Peyer's patch (tissue), 4 donors: ENCODE measurements around the gene USP24.

Source experiments
- CTCF ChIP-seq, 6 experiments: fragments of 450-650 bp in 4 of 6; fragments of 200-600 bp in 2 of 6; sonication (generic) in 1 of 6; IDR thresholded peaks; one replicate each; pipeline ENCODE4 v1.5.1; 2017 to 2019; ENCODE audit warnings: antibody characterized with exemption in 6 of 6, mild to moderate bottlenecking in 3 of 6, moderate library complexity in 1 of 6
- POLR2A ChIP-seq, 2 donors: fragments of 450-650 bp; IDR thresholded peaks; one replicate each; pipeline ENCODE4 v1.5.1; 2017; ENCODE audit warnings: antibody characterized with exemption in 2 of 2, mild to moderate bottlenecking in 2 of 2, moderate library complexity in 2 of 2

DNA sequence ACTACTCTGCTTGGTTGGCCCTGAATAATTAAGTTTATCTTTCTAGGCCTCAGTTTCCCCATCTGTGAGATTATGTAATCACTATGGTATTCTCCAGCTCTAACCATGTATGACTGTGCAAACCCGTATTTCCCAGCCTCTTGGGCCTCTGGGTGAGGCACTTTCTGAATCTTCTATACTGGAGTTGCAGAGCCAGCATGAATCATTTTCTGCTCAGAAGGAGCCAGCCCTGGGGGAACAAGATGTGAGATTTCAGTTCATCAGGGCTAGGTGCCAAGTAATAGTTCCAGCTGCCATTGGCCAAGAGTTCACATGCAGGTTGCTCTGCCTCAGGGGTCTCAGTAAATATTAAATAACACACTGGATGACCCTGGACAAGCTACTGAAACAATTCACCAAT, 47.7 kb upstream of the USP24 start:
- TF ChIP-seq CTCF (IDR thresholded peaks at IDR 0.05), result no peak
- TF ChIP-seq POLR2A (IDR thresholded peaks at IDR 0.05), result no peak
